H9 (cell line): ENCODE data around the gene TEX19. TPM values are rescaled to one million over a fixed set of nuclear protein-coding genes. Genes with fewer than 3 reads are reported as not detected.

ENCODE experiments used
- DNase-seq: peaks from one replicate; pipeline ENCODE4 v3.0.0-alpha.2; 2017
- H2AFZ ChIP-seq: one replicate; pipeline ENCODE4 v1.6.1; 2013; ENCODE audit warnings: mild to moderate bottlenecking, low read length, control low read depth, moderate library complexity
- H2AK5ac ChIP-seq: 2 replicates; pipeline ENCODE4 v1.6.1; 2013; ENCODE audit warnings: low read length, control low read depth, mixed read lengths; ENCODE audit not compliant: insufficient read length
- H2BK120ac ChIP-seq: one replicate; pipeline ENCODE4 v1.6.1; 2013; ENCODE audit warnings: low read depth, mild to moderate bottlenecking, low read length, control low read depth, inconsistent platforms; ENCODE audit not compliant: poor library complexity, severe bottlenecking
- H2BK12ac ChIP-seq: 2 replicates; pipeline ENCODE4 v1.6.1; 2013; ENCODE audit warnings: low read length, control low read depth, mixed read lengths, low read depth; ENCODE audit not compliant: insufficient read length
- H2BK15ac ChIP-seq: 2 replicates; pipeline ENCODE4 v1.6.1; 2013; ENCODE audit warnings: low read depth, low read length, control low read depth
- H2BK20ac ChIP-seq: one replicate; pipeline ENCODE4 v1.6.1; 2013; ENCODE audit warnings: low read depth, mild to moderate bottlenecking, low read length, control low read depth, inconsistent platforms; ENCODE audit not compliant: poor library complexity, severe bottlenecking
- H2BK5ac ChIP-seq: 2 replicates; pipeline ENCODE4 v1.6.1; 2013; ENCODE audit warnings: low read length, control low read depth, mixed read lengths; ENCODE audit not compliant: insufficient read length
- H3K14ac ChIP-seq: 2 replicates; pipeline ENCODE4 v1.6.1; 2013; ENCODE audit warnings: low read length, control low read depth; ENCODE audit not compliant: insufficient read depth
- H3K18ac ChIP-seq: 2 replicates; pipeline ENCODE4 v1.6.1; 2013; ENCODE audit warnings: low read depth, mild to moderate bottlenecking, mixed read lengths, low read length, control low read depth; ENCODE audit not compliant: insufficient read length
- H3K23ac ChIP-seq: 2 replicates; pipeline ENCODE4 v1.6.1; 2013; ENCODE audit warnings: low read length, control low read depth, mixed read lengths, low read depth; ENCODE audit not compliant: insufficient read length
- H3K23me2 ChIP-seq: 2 replicates; pipeline ENCODE4 v1.6.1; 2013; ENCODE audit warnings: low read depth, mild to moderate bottlenecking, mixed read lengths, low read length, control low read depth; ENCODE audit not compliant: insufficient read length, poor library complexity, severe bottlenecking
- H3K27ac ChIP-seq: 2 replicates; pipeline ENCODE4 v1.5.1; 2013; ENCODE audit warnings: low read length, control low read depth, mixed read lengths, low read depth; ENCODE audit not compliant: insufficient read length
- H3K27me3 ChIP-seq: 2 replicates; pipeline ENCODE4 v1.6.1; 2013; ENCODE audit warnings: low read length, control low read depth, inconsistent platforms; ENCODE audit not compliant: insufficient read depth
- H3K4ac ChIP-seq: 2 replicates; pipeline ENCODE4 v1.6.1; 2013; ENCODE audit warnings: low read depth, mild to moderate bottlenecking, control low read depth, inconsistent platforms, low read length, moderate library complexity
- H3K4me1 ChIP-seq: 2 replicates; pipeline ENCODE4 v1.6.1; 2013; ENCODE audit warnings: low read length, control low read depth, inconsistent platforms; ENCODE audit not compliant: insufficient read depth
- H3K4me2 ChIP-seq: 2 replicates; pipeline ENCODE4 v1.6.1; 2013; ENCODE audit warnings: low read length, control low read depth, mixed read lengths; ENCODE audit not compliant: insufficient read length, insufficient read depth
- H3K56ac ChIP-seq: 2 replicates; pipeline ENCODE4 v1.6.1; 2013; ENCODE audit warnings: low read depth, mild to moderate bottlenecking, mixed read lengths, low read length, control low read depth; ENCODE audit not compliant: insufficient read length
- H3K79me1 ChIP-seq: 2 replicates; pipeline ENCODE4 v1.6.1; 2013; ENCODE audit warnings: low read depth, mild to moderate bottlenecking, moderate library complexity, low read length, control low read depth, inconsistent platforms; ENCODE audit not compliant: insufficient read depth, poor library complexity, severe bottlenecking
- H3K79me2 ChIP-seq: 2 replicates; pipeline ENCODE4 v1.6.1; 2013; ENCODE audit warnings: low read length, control low read depth, inconsistent platforms; ENCODE audit not compliant: insufficient read depth
- H3K9ac ChIP-seq: 2 replicates; pipeline ENCODE4 v1.6.1; 2013; ENCODE audit warnings: low read length, control low read depth, mixed read lengths; ENCODE audit not compliant: insufficient read length; ENCODE audit errors: extremely low read depth
- H3K9me3 ChIP-seq: one replicate; pipeline ENCODE4 v1.6.1; 2013; ENCODE audit warnings: low read depth, low read length, inconsistent platforms; ENCODE audit not compliant: control insufficient read depth
- H3T11ph ChIP-seq: one replicate; pipeline ENCODE4 v1.6.1; 2013; ENCODE audit warnings: mild to moderate bottlenecking, low read length, control low read depth, inconsistent platforms
- H4K20me1 ChIP-seq: one replicate; pipeline ENCODE4 v1.6.1; 2013; ENCODE audit not compliant: control insufficient read depth, insufficient read length, insufficient read depth
- H4K5ac ChIP-seq: 2 replicates; pipeline ENCODE4 v1.6.1; 2013; ENCODE audit warnings: low read depth, mild to moderate bottlenecking, mixed read lengths, low read length, control low read depth; ENCODE audit not compliant: insufficient read length
- H4K8ac ChIP-seq: replicated peaks from 2 replicates; pipeline ENCODE4 v1.6.1; 2013; ENCODE audit warnings: low read length, control low read depth, mixed read lengths, low read depth; ENCODE audit not compliant: insufficient read length
- H4K91ac ChIP-seq: 2 replicates; pipeline ENCODE4 v1.6.1; 2013; ENCODE audit warnings: low read depth, mild to moderate bottlenecking, moderate library complexity, mixed read lengths, low read length, control low read depth; ENCODE audit not compliant: insufficient read length
- H3K27ac Mint-ChIP-seq, 3 experiments: 2 replicates in 2 of 3; 3 replicates in 1 of 3; pipeline ENCODE4 v1.8.0; 2020 to 2021; ENCODE audit warnings: mixed read lengths in 3 of 3, mild to moderate bottlenecking in 1 of 3, moderate library complexity in 1 of 3
- H3K27me3 Mint-ChIP-seq: 2 replicates; pipeline ENCODE4 v1.8.0; 2021; ENCODE audit warnings: low read depth, mild to moderate bottlenecking, moderate library complexity, mixed read lengths
- H3K36me3 Mint-ChIP-seq, 3 experiments: 2 replicates in 2 of 3; 3 replicates in 1 of 3; pipeline ENCODE4 v1.8.0; 2020 to 2021; ENCODE audit warnings: low read depth in 3 of 3, mixed read lengths in 3 of 3; ENCODE audit not compliant: insufficient read depth in 1 of 3
- H3K4me1 Mint-ChIP-seq, 2 experiments: 2 replicates each; pipeline ENCODE4 v1.8.0; 2020; ENCODE audit warnings: mixed read lengths in 2 of 2
- H3K4me3 Mint-ChIP-seq, 2 experiments: 2 replicates in 1 of 2; 3 replicates in 1 of 2; pipeline ENCODE4 v1.8.0; 2020 to 2021; ENCODE audit warnings: mild to moderate bottlenecking in 2 of 2, mixed read lengths in 2 of 2, moderate library complexity in 1 of 2
- H3K9me3 Mint-ChIP-seq, 2 experiments: 2 replicates in 1 of 2; 3 replicates in 1 of 2; pipeline ENCODE4 v1.8.0; 2020; ENCODE audit warnings: mild to moderate bottlenecking in 2 of 2, mixed read lengths in 2 of 2, moderate library complexity in 1 of 2
- WGBS: extraction: QIAGEN DNeasy Blood & Tissue Kit; methylation state at CpG from one replicate; pipeline ENCODE4 v1.1.7; 2013; ENCODE audit warnings: missing lambda C conversion rate, low lambda C conversion rate, mixed read lengths; ENCODE audit not compliant: insufficient read length; ENCODE audit errors: extremely low coverage; 5-methylcytosine and 5-hydroxymethylcytosine counted together
- total RNA-seq: library from RNA; stranded (reverse); gene quantifications from 2 replicates; pipeline ENCODE4 v1.2.1, GENCODE V29; 2021
- TF ChIP-seq, protein P1 (sequence below): fragments of 200-600 bp; sonication (generic); conservative IDR thresholded peaks from 3 replicates; pipeline ENCODE4 v1.8.0; 2021; ENCODE audit warnings: antibody characterized with exemption, mild to moderate bottlenecking

Gene TEX19
- total RNA-seq, 1 experiment from 2014 or later, result 1.4 TPM

DNA sequence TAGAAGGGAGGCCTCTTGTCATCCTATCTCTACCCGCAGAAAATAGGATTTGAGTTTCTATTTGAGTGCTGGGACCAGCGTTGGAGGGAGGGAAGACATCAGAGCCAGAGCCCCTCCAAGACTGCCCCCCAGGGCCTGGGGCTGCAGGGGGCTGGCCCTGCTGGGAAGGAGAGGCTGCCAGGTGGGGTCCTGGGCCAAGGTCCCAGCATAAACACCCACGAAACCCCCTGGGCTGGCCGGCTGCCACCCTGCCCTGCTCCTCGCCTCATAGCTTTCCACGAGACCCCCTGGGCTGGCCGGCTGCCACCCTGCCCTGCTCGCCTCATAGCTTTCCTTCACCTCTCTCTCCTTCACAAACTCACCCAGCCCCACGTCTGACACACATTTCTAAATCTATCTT is 10.6 kb upstream of the TEX19 start:
- no peak overlapping the region for H3T11ph ChIP-seq
- no peak for DNase-seq
- no peak overlapping the region for H3K56ac ChIP-seq
- no peak overlapping the region for H2AFZ ChIP-seq
- H2AK5ac ChIP-seq, result no peak overlapping the region
- H3K4ac ChIP-seq, result no peak overlapping the region
- H3K27me3 Mint-ChIP-seq, result peaks cover 14% of the 10 kb centered on the region
- no peaks in the 10 kb centered on the region for H3K23me2 ChIP-seq
- no CpG with 5 or more reads among the region's 9 CpGs for WGBS
- no peaks in the 10 kb centered on the region for H3K9me3 Mint-ChIP-seq
- no peak overlapping the region for H3K27ac ChIP-seq
- no peaks in the 10 kb centered on the region for H3K79me1 ChIP-seq
- H4K8ac ChIP-seq, result no peak overlapping the region
- no peaks in the 10 kb centered on the region for H3K27me3 ChIP-seq
- no peak overlapping the region for H3K14ac ChIP-seq
- H3K79me2 ChIP-seq, result no peaks in the 10 kb centered on the region
- peaks cover 4 to 10% of the 10 kb centered on the region in 2 experiments for H3K4me1 Mint-ChIP-seq
- H2BK12ac ChIP-seq, result no peak overlapping the region
- no peak overlapping the region for H2BK5ac ChIP-seq
- no peak overlapping the region for H2BK120ac ChIP-seq
- H4K20me1 ChIP-seq, result no peaks in the 10 kb centered on the region
- no peak overlapping the region for H4K5ac ChIP-seq
- no peak overlapping the region for H3K4me3 Mint-ChIP-seq
- H3K27ac Mint-ChIP-seq, result no peak overlapping the region
- no peak overlapping the region for H3K18ac ChIP-seq
- H2BK15ac ChIP-seq, result no peak overlapping the region
- H3K9ac ChIP-seq, result no peak overlapping the region
- no peak overlapping the region for H3K23ac ChIP-seq
- H3K9me3 ChIP-seq, result no peaks in the 10 kb centered on the region
- H2BK20ac ChIP-seq, result no peak overlapping the region
- H3K4me1 ChIP-seq, result no peaks in the 10 kb centered on the region
- H4K91ac ChIP-seq, result no peak overlapping the region
- H3K4me2 ChIP-seq, result no peak overlapping the region
- H3K36me3 Mint-ChIP-seq, result no peaks in the 10 kb centered on the region
- TF ChIP-seq, protein P1, sequence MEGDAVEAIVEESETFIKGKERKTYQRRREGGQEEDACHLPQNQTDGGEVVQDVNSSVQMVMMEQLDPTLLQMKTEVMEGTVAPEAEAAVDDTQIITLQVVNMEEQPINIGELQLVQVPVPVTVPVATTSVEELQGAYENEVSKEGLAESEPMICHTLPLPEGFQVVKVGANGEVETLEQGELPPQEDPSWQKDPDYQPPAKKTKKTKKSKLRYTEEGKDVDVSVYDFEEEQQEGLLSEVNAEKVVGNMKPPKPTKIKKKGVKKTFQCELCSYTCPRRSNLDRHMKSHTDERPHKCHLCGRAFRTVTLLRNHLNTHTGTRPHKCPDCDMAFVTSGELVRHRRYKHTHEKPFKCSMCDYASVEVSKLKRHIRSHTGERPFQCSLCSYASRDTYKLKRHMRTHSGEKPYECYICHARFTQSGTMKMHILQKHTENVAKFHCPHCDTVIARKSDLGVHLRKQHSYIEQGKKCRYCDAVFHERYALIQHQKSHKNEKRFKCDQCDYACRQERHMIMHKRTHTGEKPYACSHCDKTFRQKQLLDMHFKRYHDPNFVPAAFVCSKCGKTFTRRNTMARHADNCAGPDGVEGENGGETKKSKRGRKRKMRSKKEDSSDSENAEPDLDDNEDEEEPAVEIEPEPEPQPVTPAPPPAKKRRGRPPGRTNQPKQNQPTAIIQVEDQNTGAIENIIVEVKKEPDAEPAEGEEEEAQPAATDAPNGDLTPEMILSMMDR, result no peak
